Keratinocyte (primary cell): Measurements from ENCODE around the gene GAP43. TPM values are rescaled to one million over a fixed set of nuclear protein-coding genes. Genes with fewer than 3 reads are reported as not detected.

Experiments used
- DNase-seq: peaks from one replicate; pipeline ENCODE4 v3.0.0-alpha.2; 2011; ENCODE audit warnings: low read depth, missing footprints, low spot score
- FAIRE-seq: peaks from 2 replicates; lab custom pipeline; 2011; peaks lifted over from hg19 to GRCh38; lab: Jason Lieb, UNC
- H2AFZ ChIP-seq: 2 replicates; pipeline ENCODE4 v1.6.0; 2012; ENCODE audit warnings: low read length, control low read depth, inconsistent platforms; ENCODE audit not compliant: control insufficient read depth
- H3K27ac ChIP-seq: 2 replicates; pipeline ENCODE4 v1.5.1; 2011; ENCODE audit warnings: low read length; ENCODE audit not compliant: control insufficient read depth, insufficient read depth
- H3K27me3 ChIP-seq: 3 replicates; pipeline ENCODE4 v1.6.0; 2011; ENCODE audit warnings: low read length; ENCODE audit not compliant: control insufficient read depth, insufficient read depth; ENCODE audit errors: extremely low read depth
- H3K36me3 ChIP-seq, 2 experiments: 2 replicates in 1 of 2; 3 replicates in 1 of 2; pipeline ENCODE4 v1.5.1; 2011; ENCODE audit warnings: low read length in 2 of 2, mild to moderate bottlenecking in 1 of 2; ENCODE audit not compliant: control insufficient read depth in 2 of 2, insufficient read depth in 2 of 2; ENCODE audit errors: extremely low read depth in 1 of 2
- H3K4me1 ChIP-seq: 3 replicates; pipeline ENCODE4 v1.5.1; 2011; ENCODE audit warnings: low read length; ENCODE audit not compliant: control insufficient read depth, insufficient read depth; ENCODE audit errors: extremely low read depth
- H3K4me2 ChIP-seq: 3 replicates; pipeline ENCODE4 v1.6.0; 2011; ENCODE audit warnings: low read depth, low read length; ENCODE audit not compliant: control insufficient read depth, insufficient read depth; ENCODE audit errors: extremely low read depth
- H3K4me3 ChIP-seq, 3 experiments: fragments of 200-600 bp in 1 of 3; sonication (generic) in 1 of 3; 2 replicates in 2 of 3; 3 replicates in 1 of 3; pipeline ENCODE4 v1.5.1; 2011 to 2016; ENCODE audit warnings: low read length in 3 of 3, mild to moderate bottlenecking in 3 of 3, control low read depth in 2 of 3, inconsistent platforms in 1 of 3, low read depth in 1 of 3, mixed read lengths in 1 of 3, mixed run types in 1 of 3, moderate library complexity in 1 of 3; ENCODE audit not compliant: control insufficient read depth in 2 of 3, insufficient read depth in 2 of 3; ENCODE audit errors: extremely low read depth in 1 of 3
- H3K79me2 ChIP-seq: 2 replicates; pipeline ENCODE4 v1.6.0; 2012; ENCODE audit warnings: low read length; ENCODE audit not compliant: control insufficient read depth, insufficient read depth
- H3K9ac ChIP-seq: 3 replicates; pipeline ENCODE4 v1.6.0; 2011; ENCODE audit warnings: low read length; ENCODE audit not compliant: control insufficient read depth, insufficient read depth; ENCODE audit errors: extremely low read depth
- H3K9me1 ChIP-seq: 3 replicates; pipeline ENCODE4 v1.6.0; 2011; ENCODE audit warnings: low read length; ENCODE audit not compliant: control insufficient read depth, insufficient read depth; ENCODE audit errors: extremely low read depth
- H3K9me3 ChIP-seq: 2 replicates; pipeline ENCODE4 v1.5.1; 2012; ENCODE audit warnings: low read depth, low read length; ENCODE audit not compliant: control insufficient read depth
- H4K20me1 ChIP-seq: 3 replicates; pipeline ENCODE4 v1.6.0; 2011; ENCODE audit warnings: low read length; ENCODE audit not compliant: control insufficient read depth, insufficient read depth; ENCODE audit errors: extremely low read depth
- EZH2 ChIP-seq: IDR thresholded peaks from one replicate; pipeline ENCODE4 v1.6.1; 2012; ENCODE audit warnings: inconsistent platforms, mild to moderate bottlenecking, low read length, moderate library complexity
- dilution Hi-C: fragments of 300-500 bp; cut with MboI; formaldehyde crosslinking; loops from one replicate; pipeline ENCODE4 v1.7.0; 2020; ENCODE audit warnings: low sequenced_read_pairs; ENCODE audit not compliant: extremely low pct_ligation_motif_present
- polyA plus RNA-seq, 5 experiments: library from polyadenylated mRNA; depleted of rRNA in 3 of 5; stranded (reverse) in 3 of 5; stranded (forward) in 1 of 5; unstranded in 1 of 5; fragments of >200 nt; gene quantifications; 1 replicate in 1 of 5; 2 replicates in 3 of 5; 3 replicates in 1 of 5; pipeline versions ENCODE4 v1.2.1 to v1.2.3, GENCODE V29; 2011 to 2012; ENCODE audit warnings: missing spikeins in 2 of 5, low read depth in 1 of 5, low replicate concordance in 1 of 5
- TF ChIP-seq, protein P1 (sequence below), 3 experiments: IDR thresholded peaks in 1 of 3; conservative IDR thresholded peaks in 1 of 3; optimal IDR thresholded peaks in 1 of 3; 2 replicates in 2 of 3; 3 replicates in 1 of 3; pipeline versions ENCODE3 to v1.5.1; 2011; ENCODE audit warnings: low read length in 3 of 3, mild to moderate bottlenecking in 3 of 3, moderate library complexity in 2 of 3, control low read depth in 1 of 3, inconsistent platforms in 1 of 3; ENCODE audit not compliant: insufficient read depth in 2 of 3; ENCODE audit errors: extremely low read depth in 1 of 3

The GAP43 gene
- polyA plus RNA-seq, 1 donor (not counting 4 experiments of a cell fraction or from before 2014, with no cell fraction given), result not detected

DNA sequence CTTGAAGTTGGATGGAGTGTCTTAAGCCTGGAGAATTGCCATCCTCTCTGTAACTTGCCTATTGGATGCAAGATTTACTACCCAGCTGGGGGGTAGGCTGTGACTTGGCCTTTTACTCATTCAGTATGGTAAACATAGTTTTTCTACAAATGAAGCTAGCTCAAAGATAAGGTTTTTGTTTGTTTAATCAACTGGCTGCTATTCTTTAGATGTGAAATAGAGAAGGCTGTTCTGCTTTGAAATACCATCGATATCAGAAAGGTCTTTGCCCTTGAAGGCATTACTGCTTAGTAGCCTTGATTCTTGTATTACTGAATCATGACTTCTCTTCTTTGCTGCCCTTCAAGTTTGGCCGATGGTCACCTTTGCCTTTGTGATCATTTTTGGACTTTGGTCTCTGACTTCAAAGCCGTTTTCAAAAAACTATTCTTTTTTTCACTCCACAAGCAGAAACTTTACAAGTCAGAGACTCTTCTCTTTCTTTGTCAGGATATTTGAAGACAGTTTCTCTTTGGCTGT, 83.1 kb downstream of the GAP43 start:
- FAIRE-seq (no peak), DNase-seq (no peak)
- H3K27ac ChIP-seq, result no peak overlapping the region
- no peak overlapping the region for H3K9ac ChIP-seq
- no peak overlapping the region for H2AFZ ChIP-seq
- H3K36me3 ChIP-seq, result no peaks in the 10 kb centered on the region
- H3K27me3 ChIP-seq, result no peaks in the 10 kb centered on the region
- H4K20me1 ChIP-seq, result no peaks in the 10 kb centered on the region
- H3K79me2 ChIP-seq, result no peaks in the 10 kb centered on the region
- H3K4me1 ChIP-seq, result peaks cover 3% of the 10 kb centered on the region
- H3K4me3 ChIP-seq, result no peak overlapping the region
- dilution Hi-C loops, result no loop called here
- H3K4me2 ChIP-seq, result no peak overlapping the region
- no peak for TF ChIP-seq EZH2
- TF ChIP-seq, protein P1, sequence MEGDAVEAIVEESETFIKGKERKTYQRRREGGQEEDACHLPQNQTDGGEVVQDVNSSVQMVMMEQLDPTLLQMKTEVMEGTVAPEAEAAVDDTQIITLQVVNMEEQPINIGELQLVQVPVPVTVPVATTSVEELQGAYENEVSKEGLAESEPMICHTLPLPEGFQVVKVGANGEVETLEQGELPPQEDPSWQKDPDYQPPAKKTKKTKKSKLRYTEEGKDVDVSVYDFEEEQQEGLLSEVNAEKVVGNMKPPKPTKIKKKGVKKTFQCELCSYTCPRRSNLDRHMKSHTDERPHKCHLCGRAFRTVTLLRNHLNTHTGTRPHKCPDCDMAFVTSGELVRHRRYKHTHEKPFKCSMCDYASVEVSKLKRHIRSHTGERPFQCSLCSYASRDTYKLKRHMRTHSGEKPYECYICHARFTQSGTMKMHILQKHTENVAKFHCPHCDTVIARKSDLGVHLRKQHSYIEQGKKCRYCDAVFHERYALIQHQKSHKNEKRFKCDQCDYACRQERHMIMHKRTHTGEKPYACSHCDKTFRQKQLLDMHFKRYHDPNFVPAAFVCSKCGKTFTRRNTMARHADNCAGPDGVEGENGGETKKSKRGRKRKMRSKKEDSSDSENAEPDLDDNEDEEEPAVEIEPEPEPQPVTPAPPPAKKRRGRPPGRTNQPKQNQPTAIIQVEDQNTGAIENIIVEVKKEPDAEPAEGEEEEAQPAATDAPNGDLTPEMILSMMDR (optimal IDR thresholded peaks at IDR 0.05 in 1 of 3, IDR thresholded peaks at IDR 0.05 in 1 of 3, conservative IDR thresholded peaks at IDR 0.05 in 1 of 3; ENCODE audit: extremely low read depth in 1 of 3, insufficient read depth in 2 of 3, low read length in 3 of 3), result no peak
- no peaks in the 10 kb centered on the region for H3K9me1 ChIP-seq
- H3K9me3 ChIP-seq, result no peaks in the 10 kb centered on the region

DNA sequence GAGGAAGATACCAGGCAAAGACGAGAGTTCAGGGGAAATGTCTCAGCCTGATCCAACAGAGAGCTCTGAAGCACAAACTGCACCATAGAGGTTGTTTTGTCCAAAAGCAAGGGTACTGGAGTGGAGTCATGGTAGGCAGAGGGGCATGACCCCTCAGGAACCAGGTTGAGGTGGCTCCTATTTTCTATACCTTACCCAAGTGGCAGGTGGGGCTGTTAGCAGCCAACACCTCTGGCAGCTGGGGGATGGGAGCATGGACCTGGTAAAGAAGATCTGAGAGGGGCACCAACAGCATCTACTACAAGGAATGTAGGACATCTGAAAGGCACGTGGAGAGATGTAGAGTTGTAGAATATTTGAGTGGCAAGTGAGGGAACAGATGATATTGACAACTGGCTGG, 85.2 kb downstream of the GAP43 start:
- dilution Hi-C loops, result no loop called here
- Histone ChIP-seq H3K4me2 (no peak overlapping the region), H2AFZ (no peak overlapping the region), H3K4me3 (no peak overlapping the region), H3K27ac (no peak overlapping the region), H3K9ac (no peak overlapping the region), H3K9me3 (no peaks in the 10 kb centered on the region), H3K9me1 (no peaks in the 10 kb centered on the region), H3K79me2 (no peaks in the 10 kb centered on the region), H3K36me3 (no peaks in the 10 kb centered on the region), H3K4me1 (peaks cover 3% of the 10 kb centered on the region), H4K20me1 (no peaks in the 10 kb centered on the region), H3K27me3 (no peaks in the 10 kb centered on the region)
- no peak for FAIRE-seq
- TF ChIP-seq, protein P1 (optimal IDR thresholded peaks at IDR 0.05 in 1 of 3, IDR thresholded peaks at IDR 0.05 in 1 of 3, conservative IDR thresholded peaks at IDR 0.05 in 1 of 3; ENCODE audit: extremely low read depth in 1 of 3, insufficient read depth in 2 of 3, low read length in 3 of 3), result no peak
- no peak for TF ChIP-seq EZH2
- DNase-seq, result no peak
